ENCODE results near the gene SMYD3.

- TF ChIP-seq CTCF (IDR thresholded peaks at IDR 0.05; ENCODE audit: poor library complexity): no peak
- TF ChIP-seq EZH2phosphoT487 (IDR thresholded peaks at IDR 0.05; ENCODE audit: low read depth, severe bottlenecking, unreplicated experiment): no peak
- no peak for TF ChIP-seq EZH2 (IDR thresholded peaks at IDR 0.05; ENCODE audit: borderline replicate concordance)
Measured at GRCh38 chr1:246435421-246436041, 71.5 kb downstream of the SMYD3 start.

Measured in hepatocyte (in vitro differentiated cells).